Measurements from ENCODE around the gene ABHD4.

GRCh38 chr14:22606380-22606779 is 8.3 kb downstream of the ABHD4 start:
- TF ChIP-seq CTCF (IDR thresholded peaks at IDR 0.05; ENCODE audit: low read length) (no peak), EZH2phosphoT487 (IDR thresholded peaks at IDR 0.05; ENCODE audit: low read length) (no peak), EZH2 (optimal IDR thresholded peaks at IDR 0.05; ENCODE audit: low read depth, low read length) (no peak)

All from MM.1S (cell line).